Amniotic epithelial cell (primary cell): Measurements from ENCODE around the gene MTFMT.
A peak's percentile ranks its signal among the peaks of the same experiment; 100 is the strongest.

Experiments
- DNase-seq: peaks from one replicate; pipeline ENCODE4 v3.0.0-alpha.2; 2010; ENCODE audit warnings: low read depth

Gene MTFMT

DNA sequence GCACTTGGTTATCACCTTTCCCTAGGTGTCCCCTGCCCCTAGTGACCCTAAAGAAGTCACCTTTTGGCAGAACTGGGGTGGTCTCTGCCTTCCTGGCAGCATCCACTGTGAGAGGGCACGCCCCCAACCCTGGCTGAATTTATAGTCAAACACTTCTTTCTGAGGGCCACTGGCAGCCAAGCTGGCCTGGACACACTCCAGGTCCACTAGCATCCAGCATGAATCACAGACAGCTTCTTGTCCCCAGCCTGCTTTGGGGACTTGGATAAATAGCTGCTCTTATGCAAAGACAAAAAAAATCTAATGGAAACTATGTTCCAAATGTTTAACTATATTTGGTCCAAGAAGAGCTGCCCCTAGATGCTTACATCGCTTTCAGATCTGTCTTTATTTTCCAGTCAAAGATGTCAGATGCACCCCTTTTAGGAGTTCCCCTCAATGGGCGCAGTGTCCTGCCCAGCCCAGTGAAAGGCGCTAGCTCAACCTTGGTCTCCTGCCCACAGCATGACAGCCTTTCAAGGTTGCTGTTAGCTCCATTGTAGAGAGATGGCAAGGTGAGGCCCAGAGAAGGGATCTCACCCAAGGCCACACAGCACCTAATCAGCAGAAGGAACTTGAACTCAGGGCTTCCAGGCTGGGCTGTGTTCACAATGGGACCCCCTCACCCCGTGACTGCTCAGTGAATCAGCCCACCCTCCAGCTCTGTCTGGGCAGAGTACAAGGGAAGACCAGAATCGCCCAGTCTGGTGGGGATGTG is 31.4 kb upstream of the MTFMT start:
- no peak for DNase-seq

DNA sequence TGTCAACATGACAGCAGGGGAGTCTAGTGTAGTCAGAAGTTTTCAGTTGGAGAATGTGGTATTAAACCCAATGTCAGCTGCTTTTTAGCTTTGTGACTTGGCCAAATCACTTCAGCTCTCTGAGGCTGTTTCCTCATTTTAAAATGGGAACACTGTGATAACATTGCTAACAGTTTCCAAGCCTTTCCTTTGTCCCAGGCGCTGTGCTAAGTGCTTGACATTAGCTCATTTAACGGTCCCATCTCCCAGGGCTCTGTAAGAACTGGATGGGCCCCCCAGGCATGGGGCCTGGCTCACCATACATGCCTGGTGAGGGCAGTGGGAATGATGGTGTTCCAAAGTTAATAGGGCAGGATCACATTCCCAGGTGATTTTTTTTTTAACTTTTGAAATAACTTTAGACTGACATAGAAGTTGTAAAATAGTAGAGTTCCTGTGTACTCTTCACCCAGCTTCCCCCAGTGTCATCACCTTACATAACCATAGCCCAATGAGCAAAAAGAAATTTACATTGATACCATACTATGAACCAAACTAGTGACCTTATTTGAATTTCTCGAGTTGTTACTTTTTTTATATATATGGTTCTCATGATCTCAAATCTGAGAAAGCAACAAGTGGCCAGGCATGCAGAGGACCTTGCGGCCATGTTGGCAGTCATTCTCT is 30.6 kb upstream of the MTFMT start:
- no peak for DNase-seq

DNA sequence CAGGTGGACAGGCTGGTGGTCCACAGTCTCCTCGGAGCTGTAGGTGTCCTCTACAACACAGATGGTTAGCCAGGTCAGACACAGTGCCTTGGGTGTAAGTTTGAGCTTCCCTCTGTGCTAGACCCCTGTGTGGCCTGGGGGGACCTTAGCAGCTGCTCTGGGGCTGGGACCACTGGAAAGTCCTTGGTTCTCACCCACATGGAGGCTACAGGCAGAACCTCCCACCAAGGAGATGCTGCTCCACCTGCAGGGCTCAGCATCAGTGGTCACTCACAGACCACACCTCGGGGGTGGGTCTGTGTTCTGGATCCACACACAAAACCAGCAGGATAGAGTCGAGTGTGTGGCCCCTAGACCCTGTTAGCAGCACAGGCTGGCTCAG is 29.9 kb upstream of the MTFMT start:
- no peak for DNase-seq

DNA sequence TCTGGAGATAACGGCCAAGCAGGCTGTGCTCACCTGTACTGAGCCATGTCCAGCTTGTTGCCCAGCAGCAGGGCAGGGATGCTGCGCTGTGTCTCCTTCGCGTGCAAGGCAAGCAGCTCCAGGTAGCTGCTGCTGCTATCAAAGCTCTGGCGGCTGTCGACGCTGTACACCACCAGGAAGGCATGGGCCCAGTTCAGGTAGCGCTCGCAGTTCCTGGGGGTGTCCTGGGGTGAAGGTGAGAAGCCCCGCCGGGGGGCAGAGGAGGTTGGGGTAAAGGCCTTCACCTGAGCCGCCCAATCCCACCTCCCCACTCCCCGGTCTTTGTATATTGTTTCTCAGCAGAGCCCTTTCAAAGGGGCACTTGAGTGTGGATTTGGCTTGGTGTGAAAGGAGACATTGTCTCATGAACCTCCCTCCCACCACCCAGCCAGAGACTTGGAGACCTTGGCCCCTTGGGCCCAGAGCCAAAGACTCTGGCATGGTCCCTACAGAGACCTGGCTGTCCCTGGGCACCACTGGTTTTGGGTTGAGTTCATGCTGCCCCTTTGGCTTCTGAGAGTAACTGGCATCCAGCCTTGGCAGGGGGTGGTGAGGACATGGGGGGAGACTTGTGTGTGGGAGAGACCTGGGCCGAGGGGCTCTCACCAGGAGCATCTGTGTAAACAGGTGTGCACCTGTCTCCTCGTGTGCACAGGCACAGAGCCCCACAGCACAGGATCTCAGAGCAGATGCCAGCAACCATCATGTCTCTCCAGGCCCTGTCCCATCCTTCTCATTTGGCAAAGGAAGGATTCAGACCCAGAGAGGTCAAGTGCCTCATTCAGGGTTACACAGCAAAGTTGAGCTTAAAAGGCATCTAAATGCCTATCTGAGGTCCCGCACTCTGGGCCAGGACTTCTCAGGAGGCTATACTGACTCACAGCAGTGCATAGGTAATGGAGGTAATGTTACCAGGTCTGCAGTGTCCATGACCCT is 29.2 kb upstream of the MTFMT start:
- DNase-seq = no peak

DNA sequence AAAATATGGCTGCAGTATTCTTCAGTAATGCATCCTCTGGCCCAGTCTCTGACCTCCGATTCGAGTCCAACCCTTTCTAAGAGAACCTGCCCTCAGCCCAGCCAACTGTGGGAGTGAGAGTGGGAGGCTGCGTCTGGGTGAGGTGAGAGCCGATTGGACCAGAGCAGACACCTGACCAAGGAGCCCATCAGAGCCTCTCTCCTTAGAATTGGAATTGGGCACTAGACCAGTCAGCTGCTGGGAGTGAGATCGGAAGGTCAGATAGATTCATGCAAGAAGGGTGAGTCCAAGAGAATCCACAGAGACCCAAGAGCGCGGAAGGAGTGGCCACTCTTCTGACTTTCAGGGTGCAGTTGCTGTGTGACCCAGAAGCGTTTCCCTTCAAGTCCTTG is 28.1 kb upstream of the MTFMT start:
- no peak for DNase-seq

DNA sequence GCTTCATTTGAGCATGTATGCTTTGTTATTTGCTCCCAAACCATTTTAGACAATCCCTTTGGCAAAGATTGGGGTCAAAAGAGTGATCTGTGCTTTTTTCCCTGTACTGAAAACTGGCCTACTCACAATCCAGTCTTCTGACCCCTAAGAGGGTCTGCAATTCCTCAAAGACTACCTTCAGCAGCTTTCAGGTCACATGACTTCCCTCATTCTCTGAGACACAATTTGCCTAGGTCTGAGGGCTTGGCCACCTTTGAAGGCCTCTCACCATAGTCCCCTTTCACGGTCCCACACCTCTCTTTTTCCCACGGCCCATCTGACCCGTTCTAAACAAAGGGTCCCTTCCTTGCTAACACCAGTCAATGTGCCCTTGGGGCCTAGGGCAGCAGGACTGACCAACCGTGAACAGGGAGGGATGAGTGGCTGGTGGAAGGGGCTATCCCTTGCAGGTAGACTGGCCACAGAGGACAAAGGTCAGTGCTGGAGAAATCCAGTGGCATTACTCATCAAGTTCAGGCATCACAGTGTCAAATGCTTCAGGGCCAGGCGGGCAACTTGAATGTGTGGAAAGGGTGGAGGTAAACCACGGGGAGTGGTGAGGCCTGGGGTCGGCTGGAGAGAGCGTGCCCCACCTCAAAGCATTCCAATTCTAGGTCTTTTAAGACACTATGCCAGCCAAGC is 27.6 kb upstream of the MTFMT start:
- DNase-seq = peak; percentile 38

DNA sequence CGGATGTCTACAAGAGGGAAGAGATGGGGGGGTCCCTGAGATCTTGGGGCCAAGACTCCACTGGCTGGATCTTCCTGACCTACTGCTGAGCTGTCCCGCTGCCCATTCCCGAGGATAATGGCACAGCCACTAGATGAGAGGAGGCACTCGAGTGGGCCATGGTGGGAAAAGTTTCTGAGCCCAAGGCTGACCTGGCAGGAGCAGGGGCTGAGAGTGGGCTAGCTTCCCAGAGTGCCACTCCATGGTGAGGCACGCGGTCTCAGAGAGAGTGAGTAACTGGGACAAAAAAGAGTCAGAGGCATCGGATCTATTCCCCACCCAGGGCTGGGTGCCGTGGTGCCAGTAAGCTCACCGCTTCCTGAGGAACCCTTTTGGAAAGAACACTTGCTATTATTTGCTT is 26.7 kb upstream of the MTFMT start:
- DNase-seq = no peak

DNA sequence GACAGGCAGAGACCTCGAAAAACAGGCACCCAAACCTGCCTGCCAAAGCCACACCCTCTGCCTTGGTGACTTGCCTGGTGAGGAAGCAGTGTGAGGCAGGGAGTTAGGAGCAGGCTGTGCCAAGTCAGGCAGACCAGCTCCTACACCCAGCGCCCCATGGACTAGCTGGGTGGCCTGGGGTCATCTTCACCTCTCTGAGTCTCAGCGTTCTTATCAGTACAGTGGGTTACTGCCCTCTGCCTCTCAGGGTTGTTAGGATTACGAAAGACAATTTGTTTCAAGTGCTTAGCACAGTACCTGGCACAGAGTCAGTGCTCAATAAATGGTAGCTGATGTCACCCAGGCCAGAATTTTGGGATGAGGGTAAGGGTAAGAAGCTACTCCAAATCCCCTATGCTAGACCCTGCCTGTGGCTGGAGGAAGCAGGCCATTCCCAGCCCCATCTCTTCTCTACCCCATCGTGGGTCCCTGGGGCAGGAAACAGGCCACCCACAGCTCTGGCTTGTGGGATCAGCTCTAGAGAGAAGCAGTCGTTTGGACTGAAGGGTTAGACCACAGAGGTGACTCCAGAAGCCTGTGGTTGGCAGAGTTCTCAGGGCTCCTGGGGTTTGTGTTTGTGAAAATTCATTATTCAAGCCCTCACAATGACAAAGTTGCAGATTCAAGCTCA is 25.9 kb upstream of the MTFMT start:
- DNase-seq = peak; percentile 58

DNA sequence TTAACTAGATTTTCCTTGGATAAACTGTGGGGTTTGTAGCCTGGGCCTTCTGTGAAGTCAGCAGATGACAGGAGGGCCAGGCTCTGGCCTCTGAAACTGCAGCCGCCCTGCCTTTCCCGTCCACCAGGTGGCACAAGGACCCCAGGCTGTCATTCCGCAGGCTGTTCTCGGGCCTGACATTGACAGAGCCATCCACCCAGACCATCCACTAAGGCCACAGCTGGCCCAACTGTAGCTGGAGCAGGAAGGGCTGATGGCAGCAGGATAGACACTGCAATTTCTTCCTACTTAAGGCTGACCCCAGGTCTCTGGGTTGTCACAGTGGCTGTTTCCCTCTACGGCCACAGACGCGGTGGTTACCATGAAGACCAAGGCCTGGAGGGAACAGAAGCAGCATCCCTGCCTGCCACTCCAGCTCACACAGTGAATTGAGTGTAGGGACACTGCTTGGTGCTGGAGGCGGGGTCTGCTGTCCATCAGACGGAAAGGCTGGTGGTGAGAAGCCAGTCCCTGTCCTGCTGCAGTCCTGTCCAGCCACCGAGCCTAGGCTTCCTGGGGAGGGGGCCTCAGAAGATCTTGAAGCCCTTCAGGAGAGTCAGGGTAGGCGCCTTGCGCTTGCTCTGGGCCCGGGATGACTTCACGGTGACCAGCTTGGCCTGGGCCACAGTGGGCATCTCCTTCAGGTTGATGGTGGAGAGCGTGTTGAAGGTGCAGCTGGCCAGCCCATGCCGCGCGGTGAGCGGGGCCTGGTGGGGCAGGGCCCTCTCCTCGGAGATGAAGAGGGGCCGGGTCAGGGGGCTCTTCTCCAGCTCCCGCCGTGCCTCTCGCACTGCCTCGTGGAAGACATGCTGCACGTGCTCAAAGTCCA is 25.1 kb upstream of the MTFMT start:
- DNase-seq = peak; percentile 51

DNA sequence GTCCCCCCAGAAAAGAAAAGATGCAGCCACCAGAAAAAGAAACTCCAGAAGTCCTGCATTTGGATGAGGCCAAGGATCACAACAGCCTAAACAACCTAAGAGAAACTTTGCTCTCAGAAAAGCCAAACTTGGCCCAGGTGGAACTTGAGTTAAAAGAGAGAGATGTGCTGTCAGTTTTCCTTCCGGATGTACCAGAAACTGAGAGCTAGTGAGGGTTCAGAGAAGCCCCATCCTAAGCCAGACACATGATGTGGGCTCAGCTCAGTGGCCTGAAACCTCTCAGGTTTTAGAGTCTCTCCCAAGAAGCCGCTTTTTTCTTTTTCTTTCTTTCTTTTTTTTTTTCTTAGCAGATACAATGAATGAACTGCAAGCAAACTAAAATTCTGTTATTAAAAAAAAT is 23.5 kb upstream of the MTFMT start:
- DNase-seq = no peak

DNA sequence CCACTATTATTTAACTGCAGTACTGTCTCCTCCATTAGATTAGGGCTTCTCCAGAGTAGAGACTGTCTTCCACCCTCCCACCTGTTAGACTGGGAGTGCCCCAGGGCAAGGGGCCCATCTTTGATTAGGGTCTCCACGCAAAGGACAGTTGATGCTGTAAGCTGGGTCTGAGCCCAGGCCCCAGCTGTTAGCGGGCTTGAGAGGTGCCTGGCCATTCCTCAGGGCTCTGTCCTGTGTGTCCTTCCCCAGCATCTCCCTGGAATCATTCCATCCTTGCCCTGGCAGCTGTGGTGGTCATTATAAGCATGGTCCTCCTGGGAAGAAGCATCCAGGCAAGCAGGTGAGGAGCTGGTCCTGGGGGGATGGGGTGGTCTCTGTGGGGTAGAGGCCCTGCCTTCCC is 21.8 kb upstream of the MTFMT start:
- no peak for DNase-seq

DNA sequence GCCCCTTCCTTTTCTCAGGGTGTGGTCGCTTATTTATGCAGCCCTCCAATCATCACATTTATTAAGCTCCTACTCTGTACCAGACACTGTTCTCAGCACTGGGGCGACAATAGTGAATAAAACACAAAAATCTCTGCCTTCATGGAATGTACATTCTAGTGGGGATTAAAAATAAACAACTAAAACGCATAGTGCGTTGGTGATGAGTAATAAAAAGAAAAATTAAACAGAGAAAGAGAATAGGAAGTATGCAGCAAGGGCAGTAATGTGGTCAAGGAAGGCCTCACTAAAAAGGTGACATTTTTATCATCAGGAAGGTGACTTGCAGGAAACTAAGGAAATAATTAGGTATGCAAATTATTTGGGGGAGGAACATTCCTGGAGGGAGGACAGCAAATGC is 20.8 kb upstream of the MTFMT start:
- DNase-seq = no peak

DNA sequence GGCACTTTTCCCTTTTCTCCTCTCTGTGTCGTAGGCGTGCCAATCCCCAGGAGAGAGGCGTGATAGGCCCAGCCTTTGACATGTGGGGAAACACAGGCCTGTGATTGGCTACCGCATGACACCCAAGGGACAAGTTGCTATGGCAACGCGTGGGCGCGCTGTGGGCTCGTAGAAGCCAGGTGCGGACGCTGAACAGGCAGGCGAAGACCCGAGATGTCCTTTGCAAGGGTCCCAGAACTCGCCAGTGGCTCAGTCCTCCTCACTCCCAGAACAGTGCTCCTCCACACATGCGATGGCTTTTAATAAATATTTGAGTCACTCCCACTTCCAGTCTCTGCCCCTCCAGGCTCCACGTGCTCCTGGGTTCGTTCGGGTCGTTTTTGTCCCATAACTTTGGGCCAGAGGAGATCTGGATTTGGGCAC is 20.0 kb upstream of the MTFMT start:
- peak; percentile 93 for DNase-seq

DNA sequence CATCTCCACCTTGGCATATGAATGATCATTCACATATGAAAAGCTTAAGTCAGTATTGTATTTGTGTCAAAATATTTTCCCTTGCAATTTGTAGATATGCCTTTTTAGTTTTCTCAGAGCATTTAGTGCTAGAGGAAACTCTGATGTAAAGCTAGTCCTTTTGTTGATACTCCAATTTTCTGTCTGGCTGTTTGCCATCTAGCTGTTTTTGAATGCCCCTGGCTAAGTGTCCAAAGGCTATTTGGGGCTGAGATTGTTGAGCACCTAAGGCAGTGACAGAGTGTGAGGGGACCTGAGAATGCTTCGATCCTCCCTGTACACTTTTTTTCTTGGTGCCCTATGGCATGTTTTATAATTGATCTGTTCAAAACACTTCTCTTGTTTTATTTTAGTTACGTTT is 18.8 kb upstream of the MTFMT start:
- no peak for DNase-seq

DNA sequence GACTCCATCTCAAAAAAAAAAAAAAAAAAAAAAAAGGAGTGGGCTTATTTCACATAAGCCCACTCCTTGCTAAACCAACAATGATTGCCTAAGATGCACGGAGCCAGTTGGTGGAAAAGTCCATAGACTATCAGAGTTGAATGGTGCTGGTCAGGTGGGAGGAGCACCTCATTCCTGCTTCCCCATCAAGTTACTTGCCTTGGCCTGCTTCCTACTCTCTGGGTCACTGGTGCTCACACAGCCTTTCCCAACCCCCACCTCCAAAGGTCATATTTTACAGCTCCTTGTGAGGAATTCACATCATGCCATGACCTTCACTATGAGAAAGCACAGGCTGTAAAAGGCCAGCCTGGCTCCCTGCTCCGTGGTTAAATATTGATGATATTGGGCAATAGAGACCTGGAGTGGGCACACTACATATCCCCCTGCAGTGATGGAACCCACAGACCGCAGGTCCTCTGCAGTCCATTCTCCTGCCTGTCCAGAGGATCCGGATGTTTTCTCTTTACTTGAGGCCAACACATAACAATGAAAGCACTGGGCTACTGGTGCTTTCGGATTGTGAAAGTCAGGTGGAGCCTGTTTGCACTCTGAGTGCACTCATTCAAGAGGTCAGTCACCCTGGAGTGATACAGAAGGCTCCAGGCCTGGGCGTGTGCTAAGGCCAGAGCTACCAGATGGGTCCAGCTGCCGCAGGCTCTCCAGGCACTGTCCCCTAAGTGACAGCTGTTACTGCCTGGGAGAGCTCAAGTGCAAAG is 15.5 kb upstream of the MTFMT start, which contains the start of gene SLC51B:
Gene SLC51B (plus strand): TSS at position 664 of the 758 bp plus-strand sequence. CDS start 4,618 bp downstream, outside the sequence.
- DNase-seq = no peak

DNA sequence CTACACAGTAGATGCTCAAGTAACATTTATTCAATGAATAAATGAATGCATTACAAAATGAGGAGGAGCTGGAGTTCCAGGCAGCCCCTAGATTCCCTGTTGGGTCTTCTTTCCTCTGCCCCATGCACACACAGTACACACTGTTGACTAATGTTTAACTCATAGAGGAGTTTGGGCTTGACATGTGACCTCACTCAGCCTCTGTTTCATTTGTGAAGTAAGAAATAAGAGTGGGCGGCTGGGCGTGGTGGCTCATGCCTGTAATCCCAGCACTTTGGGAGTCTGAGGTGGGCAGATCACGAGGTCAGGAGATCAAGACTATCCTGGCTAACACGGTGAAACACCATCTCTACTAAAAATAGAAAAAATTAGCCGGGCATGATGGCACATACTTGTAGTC is 14.8 kb upstream of the MTFMT start:
- peak; percentile 76 for DNase-seq

DNA sequence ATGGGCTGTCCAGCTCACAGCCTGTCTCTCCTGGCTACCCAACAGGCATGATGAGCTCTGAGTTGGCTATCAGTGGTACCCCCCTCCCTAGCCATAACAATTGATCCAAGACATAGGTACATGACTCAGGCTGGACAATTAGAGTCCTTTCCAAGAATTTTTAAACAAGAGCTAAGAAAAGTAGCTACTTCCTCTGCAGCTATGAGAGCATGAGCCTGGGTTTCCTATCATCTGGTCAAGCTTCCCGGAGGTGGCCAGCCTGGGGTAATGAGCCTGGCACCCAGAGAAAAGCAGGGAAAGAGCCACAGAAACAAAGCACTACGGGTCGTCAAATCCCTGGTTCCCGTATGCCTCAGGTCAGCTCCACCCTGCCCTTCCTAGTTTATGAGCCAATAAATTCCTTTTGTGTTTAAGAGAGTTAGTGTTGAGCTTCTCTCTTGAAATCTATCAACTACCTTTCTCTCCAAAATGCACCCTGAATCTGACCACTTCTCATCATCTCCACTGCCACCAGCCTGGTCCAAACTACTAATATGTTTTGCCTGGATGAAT is 13.4 kb upstream of the MTFMT start:
- no peak for DNase-seq

DNA sequence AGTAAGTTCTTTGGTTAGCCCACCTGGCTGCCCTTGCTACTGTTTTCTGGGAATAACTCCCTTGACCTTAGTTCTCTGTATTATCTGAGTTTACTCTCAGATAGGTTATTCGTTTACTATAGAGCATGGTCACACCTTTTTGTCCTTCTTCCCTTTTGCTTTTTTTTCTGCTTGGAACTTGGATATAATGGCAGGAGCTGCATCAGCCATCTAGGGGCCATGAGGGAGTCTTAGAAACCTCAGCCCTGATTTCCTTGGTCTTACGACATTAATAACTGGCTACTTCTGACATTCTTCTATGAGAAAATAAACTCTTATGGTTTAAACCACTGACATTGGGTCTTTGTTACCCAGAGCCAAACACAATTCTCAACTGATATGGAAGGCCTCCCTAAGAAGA is 12.3 kb upstream of the MTFMT start:
- DNase-seq = no peak

DNA sequence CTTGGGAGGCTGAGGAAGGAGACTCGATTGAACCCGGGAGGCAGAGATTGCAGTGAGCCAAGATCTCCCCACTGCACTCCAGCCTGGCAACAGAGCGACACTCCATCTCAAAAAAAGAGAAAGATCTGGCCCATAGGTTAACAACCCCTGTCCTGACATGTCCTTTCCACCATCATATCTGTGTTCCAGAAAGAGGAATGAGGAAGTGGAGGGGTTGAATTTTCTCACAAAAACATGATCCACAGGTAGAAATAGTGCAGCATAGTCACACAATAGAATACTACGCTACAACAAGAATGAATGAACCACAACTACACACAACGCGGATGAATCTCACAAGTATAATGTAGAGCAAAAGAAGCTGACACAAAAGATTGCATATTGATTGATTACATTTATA is 11.0 kb upstream of the MTFMT start:
- no peak for DNase-seq
